Stimulated activated CD4-positive, alpha-beta T cell treated with anti-CD3 and anti-CD28 coated beads, TNF-alpha, amount 100 ng/mL, for 48 hours (primary cell): ENCODE measurements around the gene RAG1.
"Not testable (repeated sequence)": the region's sequence is repeated elsewhere in the genome, so short reads cannot be mapped to it uniquely, and the experiment has no call there.

Experiments
- DNase-seq, 3 donors: peaks; one replicate each; pipeline ENCODE4 v3.0.0-alpha.2; 2020; ENCODE audit warnings: low read depth in 3 of 3

Gene RAG1

DNA sequence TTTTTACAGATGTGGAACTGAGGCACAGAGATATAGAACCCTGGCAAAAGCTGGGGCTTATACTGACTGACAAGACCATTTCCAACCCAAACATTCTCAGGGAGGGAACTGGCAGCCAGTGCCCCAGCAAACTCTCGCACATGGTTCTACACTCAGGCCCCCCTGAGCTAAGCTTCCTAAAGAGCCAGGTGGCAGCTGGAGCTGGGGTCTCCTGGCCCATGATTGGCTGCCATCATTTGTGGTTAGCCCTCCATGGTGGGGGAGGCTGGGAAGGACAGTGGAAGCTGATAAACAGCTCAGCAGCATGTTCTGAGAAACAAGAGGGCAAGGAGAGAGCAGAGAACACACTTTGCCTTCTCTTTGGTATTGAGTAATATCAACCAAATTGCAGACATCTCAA, at the start of gene RAG1:
Gene RAG1, plus strand, starts transcription at position 314 of the 400 bp plus-strand sequence. CDS start 5,298 bp downstream, outside the sequence.
- no peak for DNase-seq

- DNase-seq = no peak
These were observed 37.0 kb upstream of the RAG1 start for GRCh38 chr11:36530840-36531239.

DNA sequence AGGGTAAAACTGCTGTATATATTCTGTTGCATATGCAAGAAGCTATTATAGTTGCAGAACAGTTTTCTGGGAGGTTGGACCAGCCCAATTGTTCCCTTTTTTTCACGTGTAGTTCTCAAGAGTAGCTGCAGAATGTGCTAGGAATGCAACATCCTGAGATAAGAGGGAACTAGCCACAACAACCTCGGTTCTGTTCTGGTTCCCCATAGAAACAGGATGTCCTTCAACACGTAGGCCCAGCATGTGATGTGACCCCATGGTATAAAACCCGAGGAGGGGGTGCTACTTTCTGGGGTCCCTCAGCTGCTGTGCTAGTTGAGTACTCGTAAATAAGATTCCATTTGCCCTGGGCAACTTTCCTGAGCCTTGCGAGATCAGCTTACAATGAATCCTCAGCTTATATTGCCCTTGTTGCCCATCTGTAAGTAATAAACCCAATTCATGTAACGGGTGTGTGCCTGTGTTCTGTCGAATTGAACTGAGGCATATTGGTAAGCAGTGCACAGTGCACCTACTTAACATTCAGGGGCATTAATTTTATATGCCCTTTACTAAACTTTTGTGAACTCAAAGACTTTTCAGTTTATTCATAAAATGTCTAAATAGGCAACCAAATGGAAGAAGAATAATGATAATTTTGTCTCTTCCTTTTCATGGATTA, 34.7 kb upstream of the RAG1 start:
- no peak for DNase-seq

- DNase-seq = no peak
These were observed 33.4 kb upstream of the RAG1 start for GRCh38 chr11:36534276-36534840.

- DNase-seq = peak in 2 of 3 donors; percentile 1
These were observed 26.8 kb upstream of the RAG1 start for GRCh38 chr11:36540998-36541397.

- no peak for DNase-seq
These were observed 17.3 kb upstream of the RAG1 start for GRCh38 chr11:36550385-36551115.

GRCh38 chr11:36557390-36557789, 10.4 kb upstream of the RAG1 start:
- not testable (repeated sequence) for DNase-seq

GRCh38 chr11:36557991-36558390, 9.8 kb upstream of the RAG1 start:
- no peak for DNase-seq

- DNase-seq = no peak
These were observed 9.0 kb upstream of the RAG1 start for GRCh38 chr11:36558571-36559413.

DNA sequence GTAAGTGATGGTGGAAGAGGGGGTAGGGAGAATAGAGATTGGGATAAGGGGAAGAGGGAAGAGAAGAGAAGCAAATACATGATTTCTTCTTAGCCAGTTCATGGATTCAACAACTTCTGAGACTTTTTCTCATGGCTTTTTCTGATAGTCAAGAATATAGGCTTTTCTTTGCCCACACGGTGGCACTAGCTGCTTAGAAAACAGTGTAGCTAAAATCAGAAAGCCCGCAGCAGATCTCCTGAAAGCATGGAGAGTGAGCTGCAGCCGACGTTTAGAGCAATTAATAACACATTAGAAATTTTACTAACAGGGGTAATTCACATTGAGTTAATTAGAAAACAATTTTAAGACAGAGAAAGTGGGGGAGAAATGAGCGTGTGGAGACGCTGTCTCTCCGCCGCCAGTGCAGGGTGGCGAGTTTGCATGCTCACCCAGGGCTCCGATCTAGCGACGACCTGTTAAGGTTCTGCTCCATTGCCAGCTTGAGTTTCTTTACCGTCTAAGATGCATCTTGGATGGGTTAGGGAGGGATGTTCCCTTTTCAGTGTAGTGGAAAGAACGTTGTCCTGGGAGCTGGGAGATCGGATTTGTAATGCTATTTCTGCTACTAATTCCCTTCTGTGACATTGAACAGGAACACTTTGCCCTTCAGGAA, 3.3 kb upstream of the RAG1 start:
- peak in 1 of 3 donors; percentile 12 for DNase-seq

DNA sequence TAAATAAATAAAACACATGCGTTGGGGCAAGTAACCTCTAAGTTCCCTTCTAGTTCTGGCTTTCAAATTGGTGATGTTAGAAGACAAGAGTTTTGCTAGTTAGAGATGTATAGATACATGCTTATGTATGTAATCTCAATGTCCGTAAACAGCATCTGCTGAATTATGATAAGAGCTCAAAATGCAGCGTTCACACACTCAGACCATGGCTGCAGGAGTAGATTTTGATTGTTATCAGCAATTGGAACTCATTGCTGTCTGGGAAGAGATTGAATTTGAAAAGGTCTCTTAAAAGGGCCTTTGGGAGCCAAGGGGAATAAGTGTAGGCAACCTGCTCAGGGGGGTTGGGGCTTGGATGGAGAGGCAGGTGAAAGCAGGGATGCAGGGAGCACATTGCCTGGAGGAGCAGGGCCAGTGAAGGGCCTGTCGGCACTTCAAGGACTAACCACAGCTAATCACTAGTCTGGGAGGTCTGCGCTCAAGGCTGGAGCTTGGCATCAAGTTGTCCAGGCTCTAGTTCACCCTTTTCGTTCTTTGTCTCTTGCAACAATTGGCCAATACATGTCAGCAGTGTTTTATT, 2.7 kb upstream of the RAG1 start:
- no peak for DNase-seq

- DNase-seq = no peak
These were observed 1.3 kb upstream of the RAG1 start for GRCh38 chr11:36566407-36567053.

DNA sequence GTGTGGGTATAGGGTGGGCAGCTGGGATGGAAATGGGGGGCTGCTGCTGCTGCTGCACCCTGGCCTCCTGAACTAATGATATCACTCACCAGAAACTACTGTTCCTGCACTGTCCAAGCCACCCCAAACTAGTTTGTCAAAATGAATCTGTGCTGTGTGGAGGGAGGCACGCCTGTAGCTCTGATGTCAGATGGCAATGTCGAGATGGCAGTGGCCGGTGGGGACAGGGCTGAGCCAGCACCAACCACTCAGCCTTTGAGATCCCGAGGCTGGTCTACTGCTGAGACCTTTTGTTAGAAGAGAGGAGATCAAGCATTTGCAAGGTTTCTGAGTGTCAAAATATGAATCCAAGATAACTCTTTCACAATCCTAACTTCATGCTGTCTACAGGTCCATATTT, 1.3 kb downstream of the RAG1 start:
- no peak for DNase-seq

GRCh38 chr11:36574486-36574885, 6.7 kb downstream of the RAG1 start:
- no peak for DNase-seq

- DNase-seq = no peak
These were observed 9.6 kb downstream of the RAG1 start for GRCh38 chr11:36577373-36577772.

DNA sequence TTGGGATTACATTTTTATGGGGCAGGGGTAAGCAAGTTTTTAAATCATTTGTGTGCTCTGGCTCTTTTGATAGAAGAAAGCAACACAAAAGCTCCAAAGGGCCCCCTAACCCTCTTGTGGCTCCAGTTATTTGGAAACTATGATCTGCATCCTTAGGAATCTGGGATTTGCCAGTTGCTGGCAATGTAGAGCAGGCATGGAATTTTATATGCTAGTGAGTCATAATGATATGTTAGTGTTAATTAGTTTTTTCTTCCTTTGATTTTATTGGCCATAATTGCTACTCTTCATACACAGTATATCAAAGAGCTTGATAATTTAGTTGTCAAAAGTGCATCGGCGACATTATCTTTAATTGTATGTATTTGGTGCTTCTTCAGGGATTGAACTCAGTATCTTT, 10.1 kb downstream of the RAG1 start:
- DNase-seq = no peak

GRCh38 chr11:36578458-36578857, 10.7 kb downstream of the RAG1 start:
- no peak for DNase-seq

DNA sequence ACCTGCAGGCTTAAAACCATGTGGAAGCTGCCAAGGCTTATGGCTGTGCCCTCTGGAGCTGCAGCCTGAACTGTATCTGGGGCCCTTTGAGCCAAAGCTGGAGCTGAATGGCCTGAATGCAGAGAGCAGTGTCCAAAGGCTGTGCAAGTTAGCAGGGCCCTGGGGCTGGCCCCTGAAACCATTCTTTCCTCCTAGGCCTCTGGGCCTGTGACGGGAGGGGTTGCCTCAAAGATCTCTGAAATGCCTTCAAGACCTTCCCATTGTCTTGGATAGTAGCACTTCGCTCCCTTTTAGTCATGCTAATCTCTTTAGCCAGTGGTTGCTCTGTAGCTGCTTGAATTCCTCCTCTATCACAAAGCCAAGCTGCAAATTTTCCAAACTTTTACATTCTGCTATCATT, 13.7 kb downstream of the RAG1 start:
- DNase-seq = no peak

DNA sequence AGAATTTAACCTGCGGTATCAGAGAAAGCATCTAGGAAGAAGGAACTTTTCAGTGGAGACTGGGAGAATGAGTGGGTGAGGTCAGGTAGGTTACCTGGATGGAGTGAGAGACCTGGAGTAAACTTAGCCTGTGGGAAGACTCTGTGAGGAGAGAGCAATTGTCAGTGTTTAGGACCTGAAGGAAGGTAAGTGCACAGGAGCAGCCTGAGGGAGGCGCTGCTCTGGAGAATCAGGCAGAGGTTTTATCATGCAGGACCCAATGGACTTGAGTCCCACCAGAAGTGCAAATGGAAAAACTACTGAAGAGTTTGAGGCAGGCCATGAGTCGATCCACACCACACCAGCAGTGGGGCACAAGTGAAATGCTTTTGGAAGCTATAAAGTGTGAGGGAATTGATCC, 15.9 kb downstream of the RAG1 start:
- no peak for DNase-seq

DNA sequence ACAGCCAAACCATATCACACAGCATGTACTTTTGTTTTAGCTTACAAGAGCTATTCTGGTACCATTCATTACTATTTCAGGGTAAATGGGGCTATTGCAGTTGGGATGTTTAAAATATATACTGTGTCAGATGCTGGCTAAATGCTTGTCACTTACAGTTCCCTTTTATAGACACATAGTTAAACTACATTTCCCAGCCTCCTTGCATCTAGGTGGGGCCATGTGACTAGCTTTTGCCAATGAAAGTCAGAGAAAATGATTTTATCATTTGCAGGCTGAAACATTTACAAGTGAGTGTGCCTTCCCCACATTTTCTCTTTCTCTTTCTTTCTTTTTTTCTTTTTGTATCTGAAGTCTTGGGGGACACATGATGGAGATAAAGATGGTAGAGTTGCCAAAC, 18.7 kb downstream of the RAG1 start:
- DNase-seq = no peak

GRCh38 chr11:36588099-36588498, 20.3 kb downstream of the RAG1 start:
- no peak for DNase-seq
